ENCODE results near the gene PPP1R3D.
"Not testable (repeated sequence)": the region's sequence is repeated elsewhere in the genome, so short reads cannot be mapped to it uniquely, and the experiment has no call there.

The PPP1R3D gene, protein sequence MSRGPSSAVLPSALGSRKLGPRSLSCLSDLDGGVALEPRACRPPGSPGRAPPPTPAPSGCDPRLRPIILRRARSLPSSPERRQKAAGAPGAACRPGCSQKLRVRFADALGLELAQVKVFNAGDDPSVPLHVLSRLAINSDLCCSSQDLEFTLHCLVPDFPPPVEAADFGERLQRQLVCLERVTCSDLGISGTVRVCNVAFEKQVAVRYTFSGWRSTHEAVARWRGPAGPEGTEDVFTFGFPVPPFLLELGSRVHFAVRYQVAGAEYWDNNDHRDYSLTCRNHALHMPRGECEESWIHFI

DNA sequence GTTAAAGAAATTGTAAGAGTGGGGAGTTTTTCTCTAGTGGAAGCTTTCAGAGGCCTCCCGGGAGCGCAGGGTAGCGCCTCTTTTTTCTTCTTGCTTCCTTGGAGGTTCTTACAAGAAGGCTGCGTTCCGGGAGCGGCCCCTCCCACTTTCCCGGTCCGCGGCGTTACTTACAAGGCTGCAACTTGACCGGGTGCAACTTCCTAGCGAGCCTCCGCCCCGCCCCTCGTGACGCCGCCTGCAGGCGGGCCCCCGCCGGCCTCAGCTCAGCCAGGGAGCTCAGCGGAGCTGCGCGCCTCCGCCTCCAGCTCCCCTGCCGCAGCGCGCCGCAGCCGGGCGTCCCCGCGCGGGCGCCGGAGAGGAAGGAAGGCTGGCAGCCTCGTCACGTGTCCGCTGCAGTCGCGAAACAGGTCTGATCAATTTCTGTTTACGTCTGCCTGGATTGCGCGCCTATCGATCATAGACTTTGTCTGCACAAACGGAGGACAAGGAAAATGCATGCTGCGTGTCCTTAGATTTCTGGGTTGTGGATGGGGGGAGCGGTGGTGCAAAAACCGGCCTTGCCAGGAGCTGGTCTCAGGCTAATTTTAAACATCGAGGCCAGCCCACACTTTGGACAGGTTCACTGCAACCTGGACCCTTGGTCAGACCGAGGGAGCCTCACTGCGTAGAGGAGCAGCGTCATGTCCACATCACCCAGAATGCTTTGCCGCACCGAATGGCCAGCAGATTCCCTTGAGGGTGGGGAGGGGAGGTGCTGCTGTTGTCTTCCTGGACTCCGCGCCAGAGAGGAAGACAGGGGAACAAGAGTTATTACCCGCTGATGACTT, at the start of gene PPP1R3D, which contains the start of gene FAM217B:
PPP1R3D (minus strand) TSS at position 177 of the 827 bp plus-strand sequence. CDS start 374 bp downstream, outside the sequence.
FAM217B (plus strand) TSS at position 261 of the 827 bp plus-strand sequence. CDS start 3,555 bp downstream, outside the sequence.
- peak; percentile 69 to 93 for DNase-seq

DNA sequence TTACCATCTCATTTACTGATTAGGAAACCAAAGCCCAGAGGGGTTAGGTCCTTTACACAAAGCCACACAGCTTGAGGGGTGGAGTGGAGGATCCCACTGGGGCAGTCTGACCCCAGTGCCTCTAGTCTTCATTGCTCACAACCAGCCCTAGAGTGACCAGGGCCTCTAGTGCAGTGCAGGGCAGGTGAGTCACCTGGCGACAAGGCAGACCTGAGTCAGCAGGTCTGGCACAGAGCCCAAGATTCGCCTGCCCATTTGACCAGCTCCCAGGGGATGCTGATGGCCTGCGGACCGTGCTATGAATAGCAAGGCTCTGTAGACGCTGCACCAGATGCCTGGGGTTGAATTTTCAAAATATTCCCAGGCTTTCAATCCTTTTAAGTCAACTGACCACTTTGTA, 48.0 kb upstream of the PPP1R3D start:
- DNase-seq = no peak

DNA sequence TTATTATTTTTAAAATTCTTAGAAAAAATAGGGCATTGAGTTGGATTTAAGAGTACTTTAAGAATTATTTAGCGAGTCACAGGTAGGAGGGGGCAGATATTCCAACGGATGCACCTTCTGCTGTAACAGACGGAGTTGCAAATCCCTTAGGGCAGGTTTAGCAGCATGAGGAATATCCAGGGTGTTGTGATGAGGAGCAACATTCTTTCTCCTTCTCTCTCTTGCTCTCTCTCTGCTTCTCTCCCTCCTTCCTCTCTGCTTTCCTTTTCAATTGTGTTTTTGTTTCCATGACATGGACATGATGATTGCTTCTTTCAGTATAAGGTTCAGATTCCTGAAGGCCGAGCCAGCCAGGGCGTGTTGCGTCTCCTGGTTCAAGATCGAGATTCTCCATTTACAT, 47.0 kb upstream of the PPP1R3D start:
- DNase-seq = no peak

DNA sequence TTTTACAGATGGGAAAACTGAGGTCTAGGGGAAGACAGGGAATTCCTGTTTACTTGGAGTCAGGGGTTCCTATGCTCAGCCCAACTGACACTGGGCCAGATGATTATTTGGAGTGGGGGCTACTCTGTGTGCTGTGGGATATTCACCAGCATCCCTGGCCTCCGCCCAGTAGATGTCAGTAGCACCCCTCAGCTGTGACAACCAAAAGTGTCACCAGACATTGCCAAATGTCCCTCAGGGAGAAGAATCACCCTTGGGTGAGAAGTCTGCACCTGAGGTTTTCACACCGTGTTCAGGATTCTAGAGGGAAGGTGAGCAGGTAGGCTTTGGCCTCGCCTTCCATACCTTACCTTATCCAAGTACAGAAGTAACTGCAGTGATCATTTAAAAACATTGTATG, 45.8 kb upstream of the PPP1R3D start:
- DNase-seq = no peak

DNA sequence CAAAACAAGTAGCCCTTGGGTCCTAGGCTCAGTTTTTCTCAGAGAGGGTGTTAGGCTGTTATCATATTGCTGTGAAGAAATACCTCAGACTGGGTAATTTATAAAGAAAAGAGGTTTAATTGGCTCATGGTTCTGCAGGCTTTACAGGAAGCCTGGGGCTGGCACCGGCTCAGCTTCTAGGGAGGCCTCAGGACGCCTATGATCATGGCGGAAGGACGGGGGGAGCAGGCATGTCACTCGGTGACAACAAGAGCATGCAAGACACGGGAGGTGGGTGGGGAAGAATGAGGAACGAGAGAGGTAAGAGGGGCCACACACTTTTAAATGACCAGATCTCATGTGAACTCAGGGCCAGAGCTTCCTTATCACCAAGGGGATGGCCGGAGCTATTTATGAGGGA, 45.1 kb upstream of the PPP1R3D start:
- no peak for DNase-seq

DNA sequence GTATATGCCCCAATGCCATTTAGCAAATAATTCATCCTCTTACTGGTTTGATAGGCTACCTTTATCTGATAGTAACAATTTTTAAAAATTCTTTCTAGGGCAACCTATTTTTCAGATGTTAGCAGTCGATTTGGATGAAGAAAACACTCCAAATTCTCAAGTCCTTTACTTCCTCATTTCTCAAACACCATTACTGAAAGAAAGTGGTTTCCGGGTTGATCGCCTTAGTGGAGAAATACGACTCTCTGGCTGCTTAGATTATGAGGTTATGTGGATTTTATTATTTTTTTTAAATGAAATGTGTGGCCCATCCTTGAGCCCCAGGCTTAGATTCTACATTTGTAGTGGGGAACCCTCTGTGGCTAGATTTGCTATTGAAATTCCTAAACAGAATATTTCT, 44.4 kb upstream of the PPP1R3D start:
- no peak for DNase-seq

DNA sequence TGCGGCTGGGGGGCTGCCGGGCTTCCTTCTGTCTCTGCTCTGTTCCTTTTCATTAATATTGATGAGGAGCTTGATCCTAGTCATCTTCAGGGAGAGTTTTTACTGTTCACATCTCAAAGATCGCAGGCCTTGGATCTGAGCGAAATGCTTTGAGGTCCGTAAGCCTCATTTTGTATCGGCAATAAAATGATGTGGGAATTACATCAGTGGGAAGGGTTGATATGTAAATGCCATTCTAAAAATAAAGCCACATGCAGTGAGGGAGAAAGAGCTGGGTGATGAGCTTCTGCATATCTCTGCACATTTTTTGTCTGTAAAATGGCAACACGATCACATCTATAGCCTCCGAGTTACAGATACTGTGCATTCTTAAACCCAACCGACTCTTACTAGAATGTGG, 43.0 kb upstream of the PPP1R3D start:
- DNase-seq = no peak

DNA sequence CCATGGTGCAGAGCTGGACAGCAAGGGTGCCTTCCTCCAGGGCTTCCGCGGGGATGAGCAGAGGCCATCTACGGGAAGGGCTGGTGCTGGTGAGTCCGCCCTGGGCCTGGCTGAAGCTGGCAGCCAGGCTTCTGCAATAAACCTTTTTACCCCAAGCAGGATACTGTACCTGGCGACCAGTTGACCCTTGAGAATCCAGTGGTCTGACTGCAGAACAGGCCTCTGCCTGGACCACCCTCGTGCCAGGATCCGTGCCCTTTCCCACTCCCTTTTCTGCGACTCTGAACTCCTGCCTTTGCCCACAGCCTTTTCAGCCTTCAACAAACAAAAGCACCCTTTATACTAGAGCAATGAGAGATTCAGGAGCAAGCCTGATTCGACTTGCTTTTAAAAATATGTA, 37.0 kb upstream of the PPP1R3D start:
- DNase-seq = no peak

DNA sequence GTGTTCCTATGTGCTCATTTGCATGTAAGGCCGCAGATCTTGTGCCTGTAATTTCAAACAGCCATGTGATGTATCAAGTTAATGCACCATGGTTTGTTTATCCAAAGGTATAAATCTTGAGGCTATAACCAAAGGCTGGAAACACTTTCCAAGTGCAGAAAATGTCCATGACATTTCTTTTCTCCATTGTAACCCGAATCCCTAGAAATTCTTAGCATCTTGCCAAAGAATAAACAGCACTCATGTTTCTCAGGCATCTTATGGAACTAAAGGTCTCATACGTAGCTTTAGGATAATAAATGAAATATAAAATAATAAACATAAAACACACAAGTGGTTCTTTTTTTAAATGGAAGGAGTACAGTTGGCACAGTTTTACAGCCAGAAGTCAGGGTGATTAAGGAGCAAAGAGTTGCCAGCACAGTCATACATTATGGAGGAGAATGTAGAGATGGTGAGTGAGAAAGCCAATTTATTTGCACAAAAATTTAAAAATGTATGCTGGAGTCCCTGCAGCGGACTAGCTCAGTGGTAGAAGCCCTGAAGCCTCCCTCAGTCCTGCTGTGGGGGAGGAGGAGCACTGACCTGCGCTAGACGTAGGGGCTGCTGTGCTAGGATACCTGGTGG, 36.2 kb upstream of the PPP1R3D start:
- peak in 1 of 2 experiments; percentile 55 for DNase-seq

DNA sequence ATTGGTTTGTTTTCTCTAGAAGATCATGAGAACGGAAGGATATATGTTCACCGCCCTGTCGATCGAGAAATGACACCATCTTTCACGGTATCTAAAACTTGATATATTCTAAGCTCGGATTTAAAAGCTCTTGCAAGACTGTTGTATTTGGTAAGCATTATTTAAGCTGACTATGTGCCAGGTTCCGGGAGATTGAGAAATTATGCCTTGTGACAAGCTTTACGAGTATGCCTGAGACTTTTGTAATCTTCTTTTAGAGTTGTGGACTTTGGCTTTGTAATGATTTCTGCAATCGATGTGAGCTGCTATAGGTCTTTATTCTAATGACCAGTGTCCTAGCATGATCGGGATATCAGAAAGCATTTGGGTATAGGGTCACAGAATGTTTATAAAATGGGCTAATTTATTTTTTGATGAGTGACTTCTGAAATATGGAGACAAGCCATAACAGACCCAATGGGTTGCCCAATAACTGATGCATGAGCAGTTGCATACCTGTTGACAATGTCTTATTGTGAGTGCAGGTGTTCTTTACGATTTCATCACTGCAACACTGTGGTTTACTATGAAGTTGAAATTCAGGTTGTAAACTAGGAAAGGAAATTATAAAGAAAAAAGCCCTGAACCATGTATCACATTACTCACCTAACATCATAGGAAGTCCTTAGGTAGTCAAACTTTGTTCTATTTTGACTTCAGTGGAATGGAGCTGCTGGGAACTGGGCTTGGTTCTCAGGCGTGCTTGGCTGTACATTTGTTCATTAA, 32.1 kb upstream of the PPP1R3D start:
- DNase-seq = no peak

DNA sequence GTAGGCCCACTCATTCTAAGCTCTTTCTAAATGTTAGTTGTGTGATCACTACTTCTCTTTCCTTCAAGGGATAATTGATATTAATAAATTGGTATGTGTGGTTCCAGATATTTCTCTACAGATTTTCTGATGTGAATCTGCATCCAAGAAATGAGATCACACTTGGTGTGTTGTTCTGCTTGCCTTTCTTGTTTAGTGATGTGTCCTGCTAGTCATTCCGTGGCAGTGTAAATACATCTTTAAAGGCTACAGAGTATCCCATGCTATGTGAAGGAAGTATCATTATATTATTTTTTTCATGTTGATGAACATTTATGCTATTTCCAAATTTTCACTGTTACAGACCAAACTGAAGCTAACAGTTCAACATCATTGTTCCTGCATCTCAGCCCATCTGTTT, 31.3 kb upstream of the PPP1R3D start:
- DNase-seq = no peak

DNA sequence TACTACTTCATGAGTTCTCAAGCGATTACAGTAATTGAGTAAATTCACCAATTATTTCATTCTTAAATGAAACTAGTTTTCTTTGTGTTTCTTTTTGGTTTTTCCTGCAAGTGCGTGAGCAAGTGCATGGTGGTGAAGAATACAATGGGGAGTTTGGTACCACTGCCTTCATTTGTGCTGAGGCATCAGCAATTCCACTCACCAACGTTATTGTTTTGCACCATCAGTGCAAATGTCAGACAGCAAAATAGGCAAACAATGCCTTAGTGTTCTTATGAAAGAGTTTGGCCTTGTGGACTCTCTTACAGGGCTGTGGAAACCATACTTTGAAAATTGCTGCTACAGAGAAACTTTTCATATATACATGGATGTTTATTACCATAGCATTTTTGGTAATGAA, 26.3 kb upstream of the PPP1R3D start:
- no peak for DNase-seq

DNA sequence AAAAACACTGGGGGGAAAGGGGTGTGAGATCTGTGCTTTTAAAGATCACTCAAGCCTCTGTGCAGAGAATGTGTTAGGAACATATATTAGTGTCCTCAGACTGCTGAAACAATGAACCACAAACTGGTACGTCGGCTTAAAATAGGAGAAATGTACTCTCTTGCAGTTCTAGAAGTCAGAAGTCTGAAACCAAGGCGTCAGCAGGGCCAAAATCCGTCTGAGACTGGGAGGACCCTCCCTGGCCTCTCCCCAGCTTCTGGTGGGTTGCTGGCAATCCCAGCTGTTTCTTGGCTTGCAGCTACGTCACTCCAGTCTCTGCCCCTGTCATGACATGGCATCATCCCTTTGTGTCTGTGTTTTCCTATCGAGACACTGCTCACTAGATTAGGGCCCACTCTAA, 22.1 kb upstream of the PPP1R3D start:
- no peak for DNase-seq

DNA sequence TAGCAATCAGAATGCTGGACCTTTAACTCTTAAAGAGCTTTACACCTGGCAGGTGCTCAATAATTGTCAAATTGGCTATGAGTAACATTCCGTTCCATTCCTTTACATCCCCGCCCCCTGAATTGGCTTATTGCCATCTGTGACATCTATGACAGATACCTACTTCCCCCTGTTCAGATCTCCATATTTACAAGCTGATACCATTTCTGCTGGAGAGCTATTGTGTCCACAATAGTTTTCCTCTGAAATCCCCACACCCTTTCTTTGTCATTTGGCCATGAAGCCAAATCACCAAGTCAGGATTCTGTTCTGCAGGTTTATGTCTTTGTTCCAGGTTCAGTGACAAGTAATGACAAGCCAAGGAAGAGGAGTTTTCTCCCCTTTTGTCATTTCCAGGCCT, 21.3 kb upstream of the PPP1R3D start:
- DNase-seq = no peak

DNA sequence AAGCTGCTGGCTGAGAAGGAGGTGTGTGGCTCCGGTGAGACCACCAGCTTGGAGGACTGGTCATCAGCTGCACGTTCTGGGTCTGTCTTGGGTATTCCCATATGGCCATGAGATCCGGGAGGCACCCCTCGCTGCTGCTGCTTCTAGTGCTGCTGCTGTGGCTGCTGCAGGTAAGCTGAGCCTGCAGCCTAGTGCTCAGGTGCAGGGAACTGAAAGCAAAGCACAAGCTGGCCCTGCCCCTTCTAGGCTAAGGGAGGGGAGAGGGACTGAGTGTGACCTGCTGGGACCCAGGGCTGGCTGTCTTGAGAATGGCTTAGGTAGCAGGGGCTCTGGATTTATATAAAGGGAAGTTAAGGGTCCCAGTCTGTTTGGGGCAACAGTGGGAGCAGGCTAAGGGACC, 18.5 kb upstream of the PPP1R3D start:
- no peak for DNase-seq

DNA sequence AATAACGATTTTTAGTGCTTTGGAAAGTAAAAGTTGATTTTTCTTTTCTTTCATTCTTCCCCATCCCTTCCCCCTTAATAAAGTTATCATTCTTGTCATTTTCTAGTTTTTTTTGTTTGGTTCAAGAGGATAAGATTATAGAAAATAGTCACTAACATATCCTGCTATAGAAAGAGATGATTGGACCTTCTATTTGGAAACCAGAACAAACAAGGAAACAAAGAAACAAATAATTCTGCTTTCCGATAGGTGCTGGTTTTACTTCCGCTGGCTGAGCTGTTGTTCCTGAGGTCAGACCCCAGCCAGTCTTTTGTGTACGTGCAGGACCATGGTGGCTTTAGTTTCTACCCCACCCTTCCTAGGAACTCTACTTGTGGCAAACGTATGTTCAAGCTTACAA, 18.0 kb upstream of the PPP1R3D start, which contains the start of gene CDH26:
CDH26 (plus strand) TSS at position 301 of the 400 bp plus-strand sequence. CDS start 304 bp downstream, outside the sequence.
- DNase-seq = no peak

DNA sequence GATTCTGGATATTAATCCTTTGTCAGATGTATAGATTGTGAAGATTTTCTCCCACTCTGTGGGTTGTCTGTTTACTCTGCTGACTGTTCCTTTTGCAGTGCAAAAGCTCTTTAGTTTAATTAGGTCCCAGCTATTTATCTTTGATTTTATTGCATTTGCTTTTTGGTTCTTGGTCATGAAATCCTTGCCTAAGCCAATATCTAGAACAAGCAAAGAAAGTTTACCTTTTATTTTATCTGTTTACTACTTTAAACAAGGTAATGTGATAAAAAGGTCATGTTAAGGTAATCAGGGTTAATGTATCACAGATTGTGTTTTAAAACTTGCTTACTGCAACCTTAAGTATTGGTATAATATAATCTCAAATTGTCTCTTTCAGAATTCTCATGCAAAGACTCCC, 17.5 kb upstream of the PPP1R3D start:
- not testable (repeated sequence) for DNase-seq

DNA sequence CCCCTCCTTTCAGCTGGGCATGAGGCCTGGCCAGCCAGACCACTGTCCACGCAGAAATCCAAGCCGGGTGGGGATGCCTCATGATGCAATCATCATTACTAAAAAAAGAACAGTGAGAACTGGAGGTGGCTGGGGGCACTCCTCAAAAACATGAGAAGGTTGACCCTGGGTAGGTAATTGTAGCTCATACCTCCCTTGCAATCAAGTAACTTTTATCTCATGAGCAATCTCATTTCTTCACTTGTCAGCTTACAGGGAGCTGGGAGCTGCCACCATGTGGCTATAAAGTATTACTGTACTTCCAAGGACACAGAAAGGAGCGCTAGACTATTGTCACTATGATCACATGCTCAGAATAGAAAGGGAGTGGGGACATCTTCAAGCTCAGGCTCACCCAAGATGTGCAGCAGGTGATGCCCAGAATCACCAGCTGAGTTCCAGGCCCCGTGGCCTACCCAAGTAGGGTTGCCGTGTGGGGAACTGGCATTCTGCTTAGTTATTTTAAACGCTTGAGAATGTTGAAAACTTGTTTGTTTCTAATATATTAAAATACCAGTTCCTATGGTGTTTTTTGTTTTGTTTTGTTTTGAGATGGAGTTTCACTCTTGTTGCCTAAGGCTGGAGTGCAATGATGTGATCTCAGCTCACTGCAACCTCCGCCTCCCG, 15.2 kb upstream of the PPP1R3D start:
- DNase-seq = no peak

DNA sequence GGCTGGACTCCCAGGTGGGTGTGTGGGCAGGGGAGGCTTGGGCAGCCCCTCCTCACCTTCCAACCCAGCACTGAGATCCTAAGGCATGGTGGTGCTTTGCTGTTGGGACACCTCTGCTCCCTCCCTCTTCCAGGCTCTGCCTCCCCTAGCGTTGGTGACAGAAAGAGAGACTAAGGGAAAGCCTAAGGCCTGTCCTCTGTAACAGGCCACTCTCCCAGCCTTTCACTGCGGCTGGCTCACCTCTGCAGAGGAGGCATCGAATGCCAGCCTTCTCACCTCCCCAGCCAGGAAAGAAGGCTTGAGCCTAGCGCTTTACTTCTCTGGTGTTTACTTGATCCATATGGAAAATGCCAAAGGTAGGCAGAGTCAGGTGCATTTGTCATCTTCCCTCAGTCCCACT, 14.6 kb upstream of the PPP1R3D start:
- DNase-seq = no peak

DNA sequence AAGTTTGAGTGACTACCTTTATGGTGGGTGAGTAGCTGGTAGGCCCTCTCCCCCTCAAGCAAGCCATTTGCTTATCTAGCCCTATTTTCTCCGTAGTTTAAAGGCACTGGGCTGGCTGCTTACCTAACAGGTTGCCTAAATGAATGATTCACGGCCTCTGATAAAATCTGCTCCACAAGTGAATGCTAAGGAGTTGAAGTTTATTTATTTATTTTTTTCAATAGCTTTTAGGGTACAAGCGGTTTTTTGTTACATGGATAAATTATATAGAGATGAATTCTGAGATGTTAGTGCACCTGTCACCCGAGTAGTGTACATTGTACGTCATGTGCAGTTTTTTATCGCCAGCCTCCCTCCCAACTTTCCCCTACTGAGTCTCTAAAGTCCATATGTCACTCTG, 9.8 kb upstream of the PPP1R3D start:
- no peak for DNase-seq

DNA sequence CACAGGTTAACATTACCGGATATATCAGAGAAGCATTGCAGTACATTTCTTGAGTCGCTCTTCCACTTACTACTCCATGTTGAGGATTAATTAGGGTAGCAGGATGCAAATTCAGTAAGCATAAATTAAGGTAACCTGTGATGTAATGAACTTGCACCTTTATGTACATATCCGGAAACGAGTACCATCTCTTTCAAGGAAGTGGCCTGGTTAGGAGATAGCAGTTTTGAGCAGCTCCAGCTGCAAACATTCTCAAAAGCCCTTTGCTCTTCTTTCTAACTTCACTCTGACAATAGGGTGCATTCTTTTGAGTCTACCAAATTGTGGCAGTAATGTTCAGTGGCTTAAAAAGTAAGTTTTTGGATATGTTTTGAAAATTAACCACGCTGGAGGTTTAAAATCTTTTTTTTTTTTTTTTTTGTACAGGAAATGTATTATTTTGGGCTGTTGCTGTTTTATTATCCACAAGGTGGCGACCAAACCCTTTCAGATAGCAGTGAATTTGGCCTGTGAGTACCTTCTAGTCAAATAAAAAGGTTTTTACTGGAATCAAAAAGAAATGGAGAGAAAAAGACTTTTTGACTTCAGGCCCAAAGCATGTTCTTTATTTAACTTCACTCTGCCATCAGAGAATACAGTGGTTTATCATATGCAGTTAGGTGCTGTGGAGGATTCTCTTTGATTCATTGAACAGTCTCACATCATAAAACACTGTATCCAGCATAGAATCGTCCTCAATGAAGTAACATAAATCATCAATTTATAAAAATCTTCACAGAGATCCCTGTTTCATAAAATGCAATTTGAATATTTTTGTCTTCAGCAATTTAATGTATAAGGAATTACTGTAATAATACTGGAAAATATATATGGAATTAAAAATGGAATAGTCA, 9.0 kb upstream of the PPP1R3D start:
- DNase-seq = peak; percentile 62 to 72
